Measurements from ENCODE around the gene CBFA2T2.
A peak's percentile ranks its signal among the peaks of the same experiment; 100 is the strongest.

DNA sequence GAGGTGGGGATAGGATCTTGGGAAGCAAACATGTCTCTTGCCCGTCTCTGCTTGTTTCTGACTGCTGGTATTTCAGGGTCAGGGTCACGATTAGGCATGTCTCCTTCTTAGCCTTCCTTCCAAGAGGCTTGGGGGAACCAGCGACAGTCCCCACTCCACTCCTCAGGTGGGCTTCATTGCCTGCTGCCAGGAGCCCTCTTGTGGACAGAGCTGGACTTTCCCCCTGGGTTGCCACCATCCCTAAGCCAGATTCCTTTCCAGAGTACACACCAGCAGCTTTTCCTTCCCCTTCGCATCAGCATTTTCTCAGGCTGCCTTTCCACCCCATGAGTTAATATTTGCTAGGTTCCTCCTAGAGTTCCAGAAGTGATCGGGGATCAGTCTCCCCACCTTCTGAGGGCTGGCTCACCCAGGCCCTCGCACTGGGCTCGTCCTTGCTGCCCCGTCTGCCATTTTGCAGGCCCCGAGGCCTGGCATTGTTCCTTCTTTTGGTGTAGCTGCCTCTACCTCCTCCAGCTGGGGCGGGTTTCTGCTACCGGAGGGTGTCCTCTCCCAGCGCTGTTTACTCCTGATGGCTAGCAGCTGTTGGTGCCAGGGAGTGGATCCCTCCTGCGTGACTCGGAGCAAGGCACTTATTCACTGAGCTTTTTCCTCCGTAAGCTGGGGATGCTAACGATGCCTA is 163.5 kb downstream of the CBFA2T2 start:
- TF ChIP-seq CTCF (conservative IDR thresholded peaks at IDR 0.05): peak; percentile 77
- no peak for TF ChIP-seq EZH2 (IDR thresholded peaks at IDR 0.05; ENCODE audit: low read depth)
